CD4-positive, alpha-beta T cell treated with Interferon alpha-2 for 1 hour (primary cell): Measurements from ENCODE around the gene MET.
"Not testable (repeated sequence)": the region's sequence is repeated elsewhere in the genome, so short reads cannot be mapped to it uniquely, and the experiment has no call there.

Source experiments
- DNase-seq, 2 donors: peaks; one replicate each; pipeline ENCODE4 v3.0.0-alpha.2; 2020 to 2022

MET gene

GRCh38 chr7:116671681-116672595, at the start of gene MET:
Gene MET (plus strand): TSS chr7:116672196. CDS start chr7:116699085, 26,889 bp downstream.
- peak; percentile 5 to 20 for DNase-seq

- no peak for DNase-seq
Observed at GRCh38 chr7:116626886-116627285, 45.1 kb upstream of the MET start.

GRCh38 chr7:116629051-116629463, 42.9 kb upstream of the MET start:
- DNase-seq: no peak

- DNase-seq: no peak
Observed at GRCh38 chr7:116630357-116630756, 41.6 kb upstream of the MET start.

- peak in 1 of 2 donors; percentile 24 for DNase-seq
Observed at GRCh38 chr7:116630932-116631671, 40.9 kb upstream of the MET start.

- DNase-seq: no peak
Observed at GRCh38 chr7:116631676-116632075, 40.3 kb upstream of the MET start.

- DNase-seq: no peak
Observed at GRCh38 chr7:116632384-116632783, 39.6 kb upstream of the MET start.

GRCh38 chr7:116633131-116633988, 38.6 kb upstream of the MET start:
- peak in 1 of 2 donors; percentile 6 for DNase-seq

GRCh38 chr7:116636997-116637396, 35.0 kb upstream of the MET start:
- no peak for DNase-seq

- not testable (repeated sequence) for DNase-seq
Observed at GRCh38 chr7:116638592-116638991, 33.4 kb upstream of the MET start.

GRCh38 chr7:116641551-116642153, 30.3 kb upstream of the MET start:
- DNase-seq: no peak

- not testable (repeated sequence) for DNase-seq
Observed at GRCh38 chr7:116643148-116643547, 28.8 kb upstream of the MET start.

GRCh38 chr7:116644628-116645027, 27.4 kb upstream of the MET start:
- DNase-seq: no peak

- no peak for DNase-seq
Observed at GRCh38 chr7:116647290-116647689, 24.7 kb upstream of the MET start.

- no peak for DNase-seq
Observed at GRCh38 chr7:116647861-116648260, 24.1 kb upstream of the MET start.

- DNase-seq: no peak
Observed at GRCh38 chr7:116650436-116650835, 21.6 kb upstream of the MET start.

- DNase-seq: no peak
Observed at GRCh38 chr7:116652793-116653192, 19.2 kb upstream of the MET start.

- DNase-seq: no peak
Observed at GRCh38 chr7:116653204-116653603, 18.8 kb upstream of the MET start.

- DNase-seq: no peak
Observed at GRCh38 chr7:116653646-116654045, 18.4 kb upstream of the MET start.

GRCh38 chr7:116659248-116659647, 12.7 kb upstream of the MET start:
- DNase-seq: not testable (repeated sequence)

GRCh38 chr7:116661865-116662264, 10.1 kb upstream of the MET start:
- DNase-seq: no peak

- DNase-seq: no peak
Observed at GRCh38 chr7:116663744-116664143, 8.3 kb upstream of the MET start.
